ENCODE results near the gene TLCD5. TPM values are rescaled to one million over a fixed set of nuclear protein-coding genes. Genes with fewer than 3 reads are reported as not detected.

The TLCD5 gene
- polyA plus RNA-seq, 1 donor (not counting 4 experiments of a cell fraction or from before 2014, with no cell fraction given): 4.0 TPM

DNA sequence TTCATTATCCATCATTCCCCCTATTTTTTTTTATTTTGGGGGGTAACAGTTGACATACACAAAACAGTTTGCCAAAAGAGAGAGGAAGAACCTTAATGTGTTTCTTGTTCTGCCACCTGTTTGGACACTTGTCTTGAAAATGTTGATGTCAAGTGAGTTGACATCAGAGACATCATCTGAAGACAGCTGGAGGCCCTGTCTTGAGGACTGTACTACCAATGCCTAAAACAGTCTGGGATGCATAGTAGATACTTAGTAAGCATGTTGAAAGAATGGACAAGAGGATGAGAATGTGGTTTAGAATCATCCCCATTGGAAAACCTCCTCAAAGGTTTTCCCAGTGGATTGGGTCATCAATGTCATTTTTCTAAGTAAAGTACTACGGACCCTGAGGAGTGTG is 8.7 kb downstream of the TLCD5 start:
- dilution Hi-C loops (cut with MboI; ENCODE audit: extremely low pct_ligation_motif_present, low sequenced_read_pairs): no loop called here
- no peak overlapping the region for H3K9ac ChIP-seq (ENCODE audit: control insufficient read depth, extremely low read depth, insufficient read depth, low read length)
- H4K20me1 ChIP-seq (ENCODE audit: control insufficient read depth, extremely low read depth, insufficient read depth, low read length): peaks cover 8% of the 10 kb centered on the region
- TF ChIP-seq EZH2 (IDR thresholded peaks at IDR 0.05; ENCODE audit: low read length): no peak
- TF ChIP-seq, protein P1, sequence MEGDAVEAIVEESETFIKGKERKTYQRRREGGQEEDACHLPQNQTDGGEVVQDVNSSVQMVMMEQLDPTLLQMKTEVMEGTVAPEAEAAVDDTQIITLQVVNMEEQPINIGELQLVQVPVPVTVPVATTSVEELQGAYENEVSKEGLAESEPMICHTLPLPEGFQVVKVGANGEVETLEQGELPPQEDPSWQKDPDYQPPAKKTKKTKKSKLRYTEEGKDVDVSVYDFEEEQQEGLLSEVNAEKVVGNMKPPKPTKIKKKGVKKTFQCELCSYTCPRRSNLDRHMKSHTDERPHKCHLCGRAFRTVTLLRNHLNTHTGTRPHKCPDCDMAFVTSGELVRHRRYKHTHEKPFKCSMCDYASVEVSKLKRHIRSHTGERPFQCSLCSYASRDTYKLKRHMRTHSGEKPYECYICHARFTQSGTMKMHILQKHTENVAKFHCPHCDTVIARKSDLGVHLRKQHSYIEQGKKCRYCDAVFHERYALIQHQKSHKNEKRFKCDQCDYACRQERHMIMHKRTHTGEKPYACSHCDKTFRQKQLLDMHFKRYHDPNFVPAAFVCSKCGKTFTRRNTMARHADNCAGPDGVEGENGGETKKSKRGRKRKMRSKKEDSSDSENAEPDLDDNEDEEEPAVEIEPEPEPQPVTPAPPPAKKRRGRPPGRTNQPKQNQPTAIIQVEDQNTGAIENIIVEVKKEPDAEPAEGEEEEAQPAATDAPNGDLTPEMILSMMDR (optimal IDR thresholded peaks at IDR 0.05 in 1 of 3, IDR thresholded peaks at IDR 0.05 in 1 of 3, conservative IDR thresholded peaks at IDR 0.05 in 1 of 3; ENCODE audit: extremely low read depth in 1 of 3, insufficient read depth in 2 of 3, low read length in 3 of 3): no peak
- no peak overlapping the region for H2AFZ ChIP-seq (ENCODE audit: control insufficient read depth, low read length)
- DNase-seq (ENCODE audit: low read depth, low spot score) (no peak), FAIRE-seq (no peak)
- H3K27me3 ChIP-seq (ENCODE audit: control insufficient read depth, extremely low read depth, insufficient read depth, low read length): no peaks in the 10 kb centered on the region
- no peak overlapping the region for H3K4me2 ChIP-seq (ENCODE audit: control insufficient read depth, extremely low read depth, insufficient read depth, low read depth, low read length)
- H3K4me3 ChIP-seq (ENCODE audit: control insufficient read depth in 2 of 3, extremely low read depth in 1 of 3, insufficient read depth in 2 of 3, low read depth in 1 of 3, low read length in 3 of 3): no peak overlapping the region
- H3K4me1 ChIP-seq (ENCODE audit: control insufficient read depth, extremely low read depth, insufficient read depth, low read length): peaks cover 46% of the 10 kb centered on the region
- H3K9me1 ChIP-seq (ENCODE audit: control insufficient read depth, extremely low read depth, insufficient read depth, low read length): no peaks in the 10 kb centered on the region
- peaks cover 21% of the 10 kb centered on the region for H3K79me2 ChIP-seq (ENCODE audit: control insufficient read depth, insufficient read depth, low read length)
- no peaks in the 10 kb centered on the region for H3K9me3 ChIP-seq (ENCODE audit: control insufficient read depth, low read depth, low read length)
- peaks cover 3 to 7% of the 10 kb centered on the region in 2 experiments for H3K36me3 ChIP-seq (ENCODE audit: control insufficient read depth in 2 of 2, extremely low read depth in 1 of 2, insufficient read depth in 2 of 2, low read length in 2 of 2)
- no peak overlapping the region for H3K27ac ChIP-seq (ENCODE audit: control insufficient read depth, insufficient read depth, low read length)

DNA sequence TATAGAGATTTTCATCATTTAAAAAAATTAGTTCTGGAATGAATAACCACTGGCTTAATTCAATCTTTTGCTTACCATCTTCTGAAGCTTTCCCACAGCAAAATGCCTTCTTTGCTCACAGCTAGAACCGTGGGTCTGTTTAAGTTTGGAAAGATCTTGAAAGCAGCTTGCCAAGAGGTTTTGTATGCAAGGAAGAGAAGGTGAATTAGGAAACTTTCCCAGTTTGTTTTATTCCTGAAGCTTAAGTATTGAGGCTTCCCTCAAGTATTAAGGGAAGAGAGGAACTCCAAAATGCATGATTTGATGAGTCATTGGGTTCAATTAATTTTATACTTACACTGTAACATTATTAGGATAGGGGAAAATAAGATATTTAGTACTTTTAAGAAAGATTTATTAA is 9.2 kb downstream of the TLCD5 start:
- H3K9me1 ChIP-seq (ENCODE audit: control insufficient read depth, extremely low read depth, insufficient read depth, low read length): no peaks in the 10 kb centered on the region
- peaks cover 51% of the 10 kb centered on the region for H3K4me1 ChIP-seq (ENCODE audit: control insufficient read depth, extremely low read depth, insufficient read depth, low read length)
- H2AFZ ChIP-seq (ENCODE audit: control insufficient read depth, low read length): no peak overlapping the region
- H3K27ac ChIP-seq (ENCODE audit: control insufficient read depth, insufficient read depth, low read length): no peak overlapping the region
- H3K79me2 ChIP-seq (ENCODE audit: control insufficient read depth, insufficient read depth, low read length): peaks cover 25% of the 10 kb centered on the region
- H3K9ac ChIP-seq (ENCODE audit: control insufficient read depth, extremely low read depth, insufficient read depth, low read length): no peak overlapping the region
- TF ChIP-seq, protein P1 (optimal IDR thresholded peaks at IDR 0.05 in 1 of 3, IDR thresholded peaks at IDR 0.05 in 1 of 3, conservative IDR thresholded peaks at IDR 0.05 in 1 of 3; ENCODE audit: extremely low read depth in 1 of 3, insufficient read depth in 2 of 3, low read length in 3 of 3): no peak
- TF ChIP-seq EZH2 (IDR thresholded peaks at IDR 0.05; ENCODE audit: low read length): no peak
- H3K4me2 ChIP-seq (ENCODE audit: control insufficient read depth, extremely low read depth, insufficient read depth, low read depth, low read length): no peak overlapping the region
- no peak overlapping the region for H3K4me3 ChIP-seq (ENCODE audit: control insufficient read depth in 2 of 3, extremely low read depth in 1 of 3, insufficient read depth in 2 of 3, low read depth in 1 of 3, low read length in 3 of 3)
- dilution Hi-C loops (cut with MboI; ENCODE audit: extremely low pct_ligation_motif_present, low sequenced_read_pairs): no loop called here
- no peaks in the 10 kb centered on the region for H3K27me3 ChIP-seq (ENCODE audit: control insufficient read depth, extremely low read depth, insufficient read depth, low read length)
- no peaks in the 10 kb centered on the region for H3K9me3 ChIP-seq (ENCODE audit: control insufficient read depth, low read depth, low read length)
- FAIRE-seq (no peak), DNase-seq (ENCODE audit: low read depth, low spot score) (no peak)
- peaks cover 9% of the 10 kb centered on the region for H4K20me1 ChIP-seq (ENCODE audit: control insufficient read depth, extremely low read depth, insufficient read depth, low read length)
- peaks cover 3 to 7% of the 10 kb centered on the region in 2 experiments for H3K36me3 ChIP-seq (ENCODE audit: control insufficient read depth in 2 of 2, extremely low read depth in 1 of 2, insufficient read depth in 2 of 2, low read length in 2 of 2)
